ENCODE results near the gene TPST1.

- TF ChIP-seq, protein P1, sequence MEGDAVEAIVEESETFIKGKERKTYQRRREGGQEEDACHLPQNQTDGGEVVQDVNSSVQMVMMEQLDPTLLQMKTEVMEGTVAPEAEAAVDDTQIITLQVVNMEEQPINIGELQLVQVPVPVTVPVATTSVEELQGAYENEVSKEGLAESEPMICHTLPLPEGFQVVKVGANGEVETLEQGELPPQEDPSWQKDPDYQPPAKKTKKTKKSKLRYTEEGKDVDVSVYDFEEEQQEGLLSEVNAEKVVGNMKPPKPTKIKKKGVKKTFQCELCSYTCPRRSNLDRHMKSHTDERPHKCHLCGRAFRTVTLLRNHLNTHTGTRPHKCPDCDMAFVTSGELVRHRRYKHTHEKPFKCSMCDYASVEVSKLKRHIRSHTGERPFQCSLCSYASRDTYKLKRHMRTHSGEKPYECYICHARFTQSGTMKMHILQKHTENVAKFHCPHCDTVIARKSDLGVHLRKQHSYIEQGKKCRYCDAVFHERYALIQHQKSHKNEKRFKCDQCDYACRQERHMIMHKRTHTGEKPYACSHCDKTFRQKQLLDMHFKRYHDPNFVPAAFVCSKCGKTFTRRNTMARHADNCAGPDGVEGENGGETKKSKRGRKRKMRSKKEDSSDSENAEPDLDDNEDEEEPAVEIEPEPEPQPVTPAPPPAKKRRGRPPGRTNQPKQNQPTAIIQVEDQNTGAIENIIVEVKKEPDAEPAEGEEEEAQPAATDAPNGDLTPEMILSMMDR (IDR thresholded peaks at IDR 0.05) = no peak
- TF ChIP-seq POLR2A (IDR thresholded peaks at IDR 0.05) (no peak), EP300 (IDR thresholded peaks at IDR 0.05; ENCODE audit: low read depth) (no peak), POLR2AphosphoS5 (IDR thresholded peaks at IDR 0.05) (no peak)
Observed at GRCh38 chr7:66198469-66198868, 6.7 kb upstream of the TPST1 start.
